Hepatocyte (in vitro differentiated cells): ENCODE measurements around the gene HTT.

ENCODE experiments used
- EZH2 ChIP-seq: fragments of 200-600 bp; sonication (generic); IDR thresholded peaks from 2 replicates; pipeline ENCODE4 v1.6.1; 2016; ENCODE audit warnings: antibody characterized with exemption, mild to moderate bottlenecking, borderline replicate concordance
- TF ChIP-seq, protein P1 (sequence below): fragments of 200-600 bp; sonication (generic); IDR thresholded peaks from 2 replicates; pipeline ENCODE4 v1.5.1; 2016; ENCODE audit warnings: antibody characterized with exemption, mild to moderate bottlenecking; ENCODE audit not compliant: poor library complexity

DNA sequence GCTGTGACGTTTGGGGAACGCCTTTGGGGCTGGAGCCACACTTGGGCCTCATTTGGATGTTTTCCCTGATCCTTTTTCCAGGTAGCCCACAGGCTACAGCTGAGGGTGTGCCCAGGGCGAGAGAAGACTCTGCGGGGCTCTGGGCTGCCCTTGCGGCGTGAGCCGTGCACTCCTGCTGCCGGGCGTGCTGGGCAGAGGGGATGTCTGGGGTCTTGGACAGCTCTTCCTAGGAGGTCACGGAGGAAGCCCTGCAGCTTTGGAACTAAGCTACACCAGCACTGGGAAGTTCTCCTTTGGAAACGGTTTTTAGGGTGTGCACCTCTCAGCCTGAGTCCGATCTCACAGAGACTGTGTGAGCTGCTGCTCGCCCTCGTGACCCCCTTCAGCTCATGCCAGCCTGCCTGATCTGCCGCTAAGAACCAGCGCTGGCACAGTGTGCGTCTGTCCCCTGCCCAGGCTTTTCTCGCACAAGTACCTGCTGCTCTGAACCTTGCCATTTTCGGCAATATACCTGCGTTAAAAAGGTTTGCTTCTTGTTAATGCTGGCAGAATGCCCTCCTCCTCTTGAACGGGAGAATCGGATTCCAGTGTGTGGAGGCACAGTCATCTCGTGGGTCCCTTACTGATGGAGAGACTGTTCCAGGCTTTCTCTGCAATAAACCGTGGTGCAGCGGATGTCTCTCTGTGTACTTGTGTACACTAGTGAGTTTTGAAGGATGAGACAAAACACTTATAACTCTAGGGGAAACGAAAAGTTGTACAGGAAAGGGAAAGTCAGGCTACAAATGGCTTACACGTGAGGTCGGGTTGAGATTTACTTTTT lies 188.8 kb downstream of the HTT start:
- TF ChIP-seq, protein P1, sequence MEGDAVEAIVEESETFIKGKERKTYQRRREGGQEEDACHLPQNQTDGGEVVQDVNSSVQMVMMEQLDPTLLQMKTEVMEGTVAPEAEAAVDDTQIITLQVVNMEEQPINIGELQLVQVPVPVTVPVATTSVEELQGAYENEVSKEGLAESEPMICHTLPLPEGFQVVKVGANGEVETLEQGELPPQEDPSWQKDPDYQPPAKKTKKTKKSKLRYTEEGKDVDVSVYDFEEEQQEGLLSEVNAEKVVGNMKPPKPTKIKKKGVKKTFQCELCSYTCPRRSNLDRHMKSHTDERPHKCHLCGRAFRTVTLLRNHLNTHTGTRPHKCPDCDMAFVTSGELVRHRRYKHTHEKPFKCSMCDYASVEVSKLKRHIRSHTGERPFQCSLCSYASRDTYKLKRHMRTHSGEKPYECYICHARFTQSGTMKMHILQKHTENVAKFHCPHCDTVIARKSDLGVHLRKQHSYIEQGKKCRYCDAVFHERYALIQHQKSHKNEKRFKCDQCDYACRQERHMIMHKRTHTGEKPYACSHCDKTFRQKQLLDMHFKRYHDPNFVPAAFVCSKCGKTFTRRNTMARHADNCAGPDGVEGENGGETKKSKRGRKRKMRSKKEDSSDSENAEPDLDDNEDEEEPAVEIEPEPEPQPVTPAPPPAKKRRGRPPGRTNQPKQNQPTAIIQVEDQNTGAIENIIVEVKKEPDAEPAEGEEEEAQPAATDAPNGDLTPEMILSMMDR = no peak
- TF ChIP-seq EZH2 = no peak
